A549 (cell line): ENCODE measurements around the gene MEGF6.

ENCODE experiments used
- KDM1A ChIP-seq: fragments of 200-600 bp; sonication (generic); IDR thresholded peaks from 2 replicates; pipeline ENCODE4 v1.6.1; 2016; ENCODE audit warnings: low read depth, mild to moderate bottlenecking
- MAZ ChIP-seq: fragments of 150-350 bp; IDR thresholded peaks from 2 replicates; pipeline ENCODE4 v1.6.1; 2014; ENCODE audit warnings: antibody characterized with exemption, low read depth, low read length, borderline replicate concordance
- TF ChIP-seq, protein P1 (sequence below): IDR thresholded peaks from 2 replicates; pipeline ENCODE4 v1.6.1; 2012

GRCh38 chr1:3462356-3463012 is 148.8 kb downstream of the MEGF6 start:
- TF ChIP-seq, protein P1, sequence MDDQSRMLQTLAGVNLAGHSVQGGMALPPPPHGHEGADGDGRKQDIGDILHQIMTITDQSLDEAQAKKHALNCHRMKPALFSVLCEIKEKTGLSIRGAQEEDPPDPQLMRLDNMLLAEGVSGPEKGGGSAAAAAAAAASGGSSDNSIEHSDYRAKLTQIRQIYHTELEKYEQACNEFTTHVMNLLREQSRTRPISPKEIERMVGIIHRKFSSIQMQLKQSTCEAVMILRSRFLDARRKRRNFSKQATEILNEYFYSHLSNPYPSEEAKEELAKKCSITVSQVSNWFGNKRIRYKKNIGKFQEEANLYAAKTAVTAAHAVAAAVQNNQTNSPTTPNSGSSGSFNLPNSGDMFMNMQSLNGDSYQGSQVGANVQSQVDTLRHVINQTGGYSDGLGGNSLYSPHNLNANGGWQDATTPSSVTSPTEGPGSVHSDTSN: no peak
- TF ChIP-seq KDM1A (no peak), MAZ (no peak)
